Osteocyte (in vitro differentiated cells): Measurements from ENCODE around the gene LPAR5. TPM values are rescaled to one million over a fixed set of nuclear protein-coding genes. Genes with fewer than 3 reads are reported as not detected.

Experiments used
- DNase-seq: peaks from one replicate; pipeline ENCODE4 v3.0.0; 2021; ENCODE audit warnings: mixed read lengths; ENCODE audit not compliant: unreplicated experiment; ENCODE audit errors: extremely low spot score
- H3K27ac Mint-ChIP-seq: one replicate; pipeline ENCODE4 v1.8.0; 2021; ENCODE audit warnings: mild to moderate bottlenecking, mixed read lengths; ENCODE audit not compliant: unreplicated experiment
- H3K27me3 Mint-ChIP-seq: one replicate; pipeline ENCODE4 v1.8.0; 2021; ENCODE audit warnings: mixed read lengths; ENCODE audit not compliant: unreplicated experiment
- H3K36me3 Mint-ChIP-seq: one replicate; pipeline ENCODE4 v1.8.0; 2021; ENCODE audit warnings: mixed read lengths; ENCODE audit not compliant: unreplicated experiment
- H3K4me1 Mint-ChIP-seq: one replicate; pipeline ENCODE4 v1.8.0; 2021; ENCODE audit warnings: mixed read lengths; ENCODE audit not compliant: unreplicated experiment
- H3K4me3 Mint-ChIP-seq: one replicate; pipeline ENCODE4 v1.8.0; 2021; ENCODE audit warnings: mild to moderate bottlenecking, moderate library complexity, mixed read lengths; ENCODE audit not compliant: unreplicated experiment
- H3K9me3 Mint-ChIP-seq: one replicate; pipeline ENCODE4 v1.8.0; 2021; ENCODE audit warnings: mixed read lengths; ENCODE audit not compliant: unreplicated experiment
- total RNA-seq: library from RNA; stranded (reverse); gene quantifications from 2 replicates; pipeline ENCODE4 v1.2.1, GENCODE V29; 2021
- TF ChIP-seq, protein P1 (sequence below): fragments of 200-600 bp; sonication (generic); IDR thresholded peaks from 2 replicates; pipeline ENCODE4 v1.5.0; 2021; ENCODE audit warnings: antibody characterized with exemption, mild to moderate bottlenecking, moderate library complexity

The LPAR5 gene
- total RNA-seq, 1 donor from 2014 or later: 0.32 TPM

DNA sequence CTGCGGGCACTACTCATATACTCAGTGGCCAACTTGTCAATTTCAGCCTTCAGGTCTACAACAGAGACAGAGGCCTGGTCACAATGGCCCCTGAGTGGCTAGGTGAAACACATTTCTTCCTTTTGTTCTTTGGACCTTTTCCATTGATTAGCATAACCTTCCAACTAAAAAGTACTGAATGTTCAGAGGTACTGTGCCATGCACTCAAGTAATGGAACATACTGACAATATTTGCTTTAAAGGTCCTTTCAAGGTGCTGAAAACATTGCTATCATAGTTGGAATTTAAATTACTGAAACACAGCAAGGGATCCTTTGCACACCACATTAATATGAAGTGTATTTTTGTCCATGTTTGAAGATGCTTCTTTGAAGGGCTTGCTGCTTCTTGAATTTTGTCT, 17.6 kb upstream of the LPAR5 start:
- Mint-ChIP-seq H3K27me3 (no peaks in the 10 kb centered on the region), H3K27ac (no peak overlapping the region), H3K4me1 (no peaks in the 10 kb centered on the region), H3K9me3 (no peaks in the 10 kb centered on the region), H3K4me3 (no peak overlapping the region), H3K36me3 (peaks cover 32% of the 10 kb centered on the region)
- DNase-seq: no peak
- TF ChIP-seq, protein P1, sequence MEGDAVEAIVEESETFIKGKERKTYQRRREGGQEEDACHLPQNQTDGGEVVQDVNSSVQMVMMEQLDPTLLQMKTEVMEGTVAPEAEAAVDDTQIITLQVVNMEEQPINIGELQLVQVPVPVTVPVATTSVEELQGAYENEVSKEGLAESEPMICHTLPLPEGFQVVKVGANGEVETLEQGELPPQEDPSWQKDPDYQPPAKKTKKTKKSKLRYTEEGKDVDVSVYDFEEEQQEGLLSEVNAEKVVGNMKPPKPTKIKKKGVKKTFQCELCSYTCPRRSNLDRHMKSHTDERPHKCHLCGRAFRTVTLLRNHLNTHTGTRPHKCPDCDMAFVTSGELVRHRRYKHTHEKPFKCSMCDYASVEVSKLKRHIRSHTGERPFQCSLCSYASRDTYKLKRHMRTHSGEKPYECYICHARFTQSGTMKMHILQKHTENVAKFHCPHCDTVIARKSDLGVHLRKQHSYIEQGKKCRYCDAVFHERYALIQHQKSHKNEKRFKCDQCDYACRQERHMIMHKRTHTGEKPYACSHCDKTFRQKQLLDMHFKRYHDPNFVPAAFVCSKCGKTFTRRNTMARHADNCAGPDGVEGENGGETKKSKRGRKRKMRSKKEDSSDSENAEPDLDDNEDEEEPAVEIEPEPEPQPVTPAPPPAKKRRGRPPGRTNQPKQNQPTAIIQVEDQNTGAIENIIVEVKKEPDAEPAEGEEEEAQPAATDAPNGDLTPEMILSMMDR: no peak

DNA sequence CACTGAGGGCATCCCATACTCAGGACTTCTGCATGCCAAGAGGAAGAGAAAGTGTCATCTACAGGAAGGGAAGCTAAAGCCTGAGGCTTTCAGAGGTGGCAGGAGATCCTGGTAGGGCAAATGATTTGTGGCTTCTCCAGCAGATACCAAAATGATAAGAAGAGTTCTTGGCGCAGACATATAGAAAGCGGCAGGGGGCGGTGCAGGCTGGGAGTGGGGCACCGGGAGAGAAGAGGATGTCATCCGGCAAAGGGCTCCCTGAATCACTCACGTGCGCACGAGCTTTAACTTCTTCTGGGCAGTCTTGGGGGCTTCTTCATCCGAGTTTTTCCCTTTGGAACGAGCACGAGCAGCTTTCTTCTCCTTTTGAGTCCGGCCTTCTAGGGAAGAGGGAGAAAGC, 16.6 kb upstream of the LPAR5 start:
- no peaks in the 10 kb centered on the region for H3K27me3 Mint-ChIP-seq

DNA sequence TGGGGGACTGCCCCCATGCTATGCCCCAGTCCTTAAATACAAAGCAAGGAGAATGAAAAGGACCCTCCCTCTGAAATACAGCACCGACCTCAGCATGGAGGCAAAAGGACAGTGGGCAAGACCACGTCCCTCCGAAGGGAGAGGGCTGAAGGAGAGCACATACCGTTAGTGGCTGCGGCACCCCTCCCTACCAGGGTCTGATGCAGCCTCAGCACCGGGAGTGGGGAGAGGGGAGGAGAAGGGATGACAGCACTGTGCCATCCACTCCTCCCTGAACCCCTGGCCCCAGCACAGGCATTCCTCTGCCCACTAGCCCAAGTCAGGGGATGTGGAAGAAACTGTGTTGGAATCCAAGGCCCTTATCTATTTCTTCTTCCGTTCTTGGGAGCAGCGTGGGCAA, 15.1 kb upstream of the LPAR5 start:
- Mint-ChIP-seq H3K27me3 (no peaks in the 10 kb centered on the region), H3K27ac (no peak overlapping the region), H3K4me3 (no peak overlapping the region), H3K36me3 (peaks cover 42% of the 10 kb centered on the region), H3K4me1 (peaks cover 2% of the 10 kb centered on the region), H3K9me3 (no peaks in the 10 kb centered on the region)
- TF ChIP-seq, protein P1: no peak
- no peak for DNase-seq

More for the DNA sequence above, 16.6 kb upstream of the LPAR5 start:
- Mint-ChIP-seq H3K9me3 (no peaks in the 10 kb centered on the region), H3K4me1 (no peaks in the 10 kb centered on the region), H3K27ac (no peak overlapping the region), H3K36me3 (peaks cover 37% of the 10 kb centered on the region), H3K4me3 (no peak overlapping the region)
- TF ChIP-seq, protein P1: no peak
- no peak for DNase-seq

DNA sequence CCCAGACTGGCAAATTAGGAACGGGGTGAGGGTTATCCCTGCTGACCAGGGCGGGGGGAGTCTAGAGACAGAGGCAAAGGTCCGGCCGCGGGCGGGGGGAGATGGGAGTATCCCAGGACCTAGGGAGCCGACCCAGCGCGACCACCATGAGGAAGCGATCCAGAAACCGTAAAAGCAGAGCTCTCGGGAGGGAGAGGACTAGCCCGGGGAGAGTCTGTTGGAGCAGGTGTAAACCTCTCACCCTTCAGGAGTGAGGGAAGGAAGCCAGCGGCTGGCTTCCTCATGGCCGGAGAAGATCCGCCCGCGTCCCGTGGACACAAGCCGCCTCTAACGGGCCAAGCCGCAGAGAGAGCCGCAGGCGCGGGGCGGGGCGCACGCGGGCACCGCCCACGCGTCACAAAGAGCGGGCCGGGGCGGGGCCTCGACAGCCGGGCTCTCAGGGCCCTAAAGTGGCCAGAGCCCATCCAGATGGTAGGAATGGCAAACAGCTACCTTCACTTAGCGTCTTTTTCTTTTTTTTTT, 11.4 kb upstream of the LPAR5 start, which contains the start of gene ACRBP:
ACRBP (minus strand) TSS at position 350 of the 522 bp plus-strand sequence; CDS start at position 284, 66 bp downstream.
- TF ChIP-seq, protein P1: no peak
- peaks cover 2% of the 10 kb centered on the region for H3K4me1 Mint-ChIP-seq
- H3K27ac Mint-ChIP-seq: no peak within 1 kb of the TSS
- peaks cover 7% of the 10 kb centered on the region for H3K27me3 Mint-ChIP-seq
- DNase-seq: no peak
- H3K4me3 Mint-ChIP-seq: no peak within 1 kb of the TSS
- H3K9me3 Mint-ChIP-seq: no peaks in the 10 kb centered on the region
- H3K36me3 Mint-ChIP-seq: peaks cover 29% of the 10 kb centered on the region

DNA sequence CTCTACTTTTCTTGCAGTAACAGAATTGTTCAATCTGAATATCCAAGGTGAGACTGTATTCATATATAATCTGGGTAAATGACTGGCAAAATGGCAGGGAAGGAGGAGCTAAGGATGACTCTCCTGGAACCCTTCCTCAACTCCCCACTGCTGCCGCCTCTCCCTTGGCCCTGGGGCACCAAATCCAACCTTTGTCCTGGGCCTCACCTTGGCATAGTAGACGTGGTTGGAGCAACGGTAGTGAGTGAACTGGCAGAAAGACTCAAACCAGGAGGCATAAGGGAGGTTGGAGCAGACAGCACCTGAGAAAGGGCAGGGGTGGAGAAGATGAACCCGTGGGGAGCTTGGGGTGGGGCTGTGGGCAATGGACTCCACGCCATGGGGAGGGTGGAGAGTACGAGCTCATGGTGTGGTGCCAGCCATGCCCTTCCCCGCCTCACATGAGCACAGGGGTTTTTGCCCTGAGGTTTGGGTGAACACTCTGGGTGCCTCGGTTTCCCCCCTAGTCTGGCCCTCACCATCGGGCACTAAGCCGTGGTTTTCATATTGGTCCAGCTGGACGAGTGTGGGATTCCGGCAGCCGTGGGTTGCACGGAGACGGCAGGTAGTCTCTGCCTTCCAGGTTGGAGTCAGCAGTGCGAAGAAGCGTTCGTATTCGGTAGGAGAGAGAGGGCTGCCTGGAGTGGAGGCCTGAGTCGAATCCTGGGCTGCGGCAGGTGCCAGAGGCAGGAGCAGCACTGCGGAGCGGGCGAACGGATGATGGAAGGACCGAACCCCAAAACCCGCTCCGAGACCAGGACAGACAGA, 10.7 kb upstream of the LPAR5 start:
- TF ChIP-seq, protein P1: no peak
- Mint-ChIP-seq H3K4me1 (peaks cover 2% of the 10 kb centered on the region), H3K36me3 (peaks cover 26% of the 10 kb centered on the region), H3K4me3 (no peak overlapping the region), H3K27ac (no peak overlapping the region), H3K9me3 (no peaks in the 10 kb centered on the region), H3K27me3 (peaks cover 11% of the 10 kb centered on the region)
- no peak for DNase-seq
